Tibial artery (tissue), 4 donors: ENCODE measurements around the gene ME1.
"Not testable (repeated sequence)": the region's sequence is repeated elsewhere in the genome, so short reads cannot be mapped to it uniquely, and the experiment has no call there.

ENCODE experiments used
- DNase-seq, 2 donors: peaks; one replicate each; pipeline ENCODE4 v3.0.0-alpha.2; 2019
- H3K27ac ChIP-seq, 2 donors: fragments of 200-600 bp; sonication (generic) in 1 of 2; 1 replicate in 1 of 2; 2 replicates in 1 of 2; pipeline ENCODE4 v1.5.1; 2018 to 2019; ENCODE audit warnings: mild to moderate bottlenecking in 1 of 2
- H3K27me3 ChIP-seq, 2 donors: fragments of 200-600 bp; sonication (generic) in 1 of 2; one replicate each; pipeline versions ENCODE4 v1.5.1 to v1.6.0; 2016 to 2019
- H3K36me3 ChIP-seq, 3 donors: fragments of 200-600 bp; sonication (generic) in 2 of 3; one replicate each; pipeline ENCODE4 v1.5.1; 2016 to 2019; ENCODE audit warnings: mild to moderate bottlenecking in 2 of 3
- H3K4me1 ChIP-seq, 4 donors: fragments of 200-600 bp; sonication (generic) in 2 of 4; 1 replicate in 3 of 4; 2 replicates in 1 of 4; pipeline ENCODE4 v1.5.1; 2016 to 2019
- H3K4me3 ChIP-seq, 2 donors: fragments of 200-600 bp; sonication (generic) in 1 of 2; 1 replicate in 1 of 2; 2 replicates in 1 of 2; pipeline ENCODE4 v1.5.1; 2018 to 2019; ENCODE audit warnings: mild to moderate bottlenecking in 2 of 2
- H3K9me3 ChIP-seq, 3 donors: fragments of 200-600 bp; sonication (generic) in 1 of 3; one replicate each; pipeline ENCODE4 v1.5.1; 2016 to 2019
- CTCF ChIP-seq, 2 experiments: fragments of 200-600 bp in 1 of 2; fragments of 450-650 bp in 1 of 2; IDR thresholded peaks; one replicate each; pipeline ENCODE4 v1.5.1; 2017 to 2019; ENCODE audit warnings: antibody characterized with exemption in 2 of 2, mild to moderate bottlenecking in 1 of 2, moderate library complexity in 1 of 2
- intact Hi-C: fragments of 100-400 bp; cut with DNase I; formaldehyde crosslinking; loops from one replicate; pipeline ENCODE4 v1.15.0; 2023; ENCODE audit warnings: low total_unique reads

The ME1 gene

GRCh38 chr6:83303426-83303825 lies 127.4 kb downstream of the ME1 start:
- no peaks in the 10 kb centered on the region for H3K4me1 ChIP-seq
- no peak for DNase-seq
- intact Hi-C loops: no loop called here
- peaks cover 0 to 5% (median 5%) of the 10 kb centered on the region in 3 donors for H3K36me3 ChIP-seq
- H3K4me3 ChIP-seq: no peak overlapping the region
- no peak overlapping the region for H3K27ac ChIP-seq
- TF ChIP-seq CTCF (IDR thresholded peaks at IDR 0.05): no peak
- no peaks in the 10 kb centered on the region for H3K27me3 ChIP-seq
- no peaks in the 10 kb centered on the region for H3K9me3 ChIP-seq

- Histone ChIP-seq H3K36me3 (peaks cover 0 to 4% (median 0%) of the 10 kb centered on the region in 3 donors), H3K9me3 (peaks cover 0 to 5% (median 3%) of the 10 kb centered on the region in 3 donors), H3K4me1 (no peaks in the 10 kb centered on the region), H3K4me3 (no peak overlapping the region), H3K27ac (no peak overlapping the region), H3K27me3 (no peaks in the 10 kb centered on the region)
- intact Hi-C loops: no loop called here
- TF ChIP-seq CTCF (IDR thresholded peaks at IDR 0.05): no peak
- DNase-seq: no peak
These were observed 136.2 kb downstream of the ME1 start for GRCh38 chr6:83294676-83295075.

GRCh38 chr6:83292900-83293843 lies 137.7 kb downstream of the ME1 start:
- intact Hi-C loops: no loop called here
- Histone ChIP-seq H3K36me3 (no peaks in the 10 kb centered on the region), H3K4me3 (no peak overlapping the region), H3K27me3 (no peaks in the 10 kb centered on the region), H3K27ac (no peak overlapping the region), H3K9me3 (peaks cover 0 to 5% (median 3%) of the 10 kb centered on the region in 3 donors), H3K4me1 (no peaks in the 10 kb centered on the region)
- DNase-seq: no peak
- no peak for TF ChIP-seq CTCF (IDR thresholded peaks at IDR 0.05)

- intact Hi-C loops, H3K27me3 ChIP-seq, DNase-seq, H3K4me1 ChIP-seq, H3K4me3 ChIP-seq, H3K36me3 ChIP-seq, H3K9me3 ChIP-seq, H3K27ac ChIP-seq: not testable (repeated sequence)
These were observed 143.6 kb downstream of the ME1 start for GRCh38 chr6:83287298-83287697.

- Histone ChIP-seq H3K27ac (no peak overlapping the region), H3K27me3 (no peaks in the 10 kb centered on the region), H3K4me1 (peaks cover 0 to 4% (median 0%) of the 10 kb centered on the region in 4 donors), H3K4me3 (no peak overlapping the region), H3K9me3 (peaks cover 0 to under 1% (median 0%) of the 10 kb centered on the region in 3 donors), H3K36me3 (no peaks in the 10 kb centered on the region)
- TF ChIP-seq CTCF (IDR thresholded peaks at IDR 0.05): no peak
- no peak for DNase-seq
- intact Hi-C loops: no loop called here
These were observed 144.9 kb downstream of the ME1 start for GRCh38 chr6:83285917-83286316.

GRCh38 chr6:83273596-83273995 lies 157.3 kb downstream of the ME1 start:
- Histone ChIP-seq H3K27me3 (no peaks in the 10 kb centered on the region), H3K27ac (peak overlapping the region in 1 of 2 donors; percentile 24), H3K4me1 (peaks cover 0 to 28% (median 0%) of the 10 kb centered on the region in 4 donors), H3K4me3 (no peak overlapping the region), H3K9me3 (no peaks in the 10 kb centered on the region), H3K36me3 (no peaks in the 10 kb centered on the region)
- no peak for DNase-seq
- intact Hi-C loops: no loop called here
- TF ChIP-seq CTCF (IDR thresholded peaks at IDR 0.05): no peak
